Stomach (tissue), 4 donors: ENCODE data around the gene PNPLA3.

Experiments used
- POLR2A ChIP-seq, 4 donors: fragments of 450-650 bp; IDR thresholded peaks; one replicate each; pipeline ENCODE4 v1.6.1; 2016; ENCODE audit warnings: antibody characterized with exemption in 4 of 4, control low read depth in 2 of 4, mild to moderate bottlenecking in 1 of 4, moderate library complexity in 1 of 4
- TF ChIP-seq, protein P1 (sequence below), 7 experiments: fragments of 450-650 bp in 4 of 7; fragments of 200-600 bp in 3 of 7; sonication (generic) in 3 of 7; IDR thresholded peaks; one replicate each; pipeline ENCODE4 v1.5.1; 2016 to 2019; ENCODE audit warnings: antibody characterized with exemption in 7 of 7, control low read depth in 2 of 7, mild to moderate bottlenecking in 1 of 7

DNA sequence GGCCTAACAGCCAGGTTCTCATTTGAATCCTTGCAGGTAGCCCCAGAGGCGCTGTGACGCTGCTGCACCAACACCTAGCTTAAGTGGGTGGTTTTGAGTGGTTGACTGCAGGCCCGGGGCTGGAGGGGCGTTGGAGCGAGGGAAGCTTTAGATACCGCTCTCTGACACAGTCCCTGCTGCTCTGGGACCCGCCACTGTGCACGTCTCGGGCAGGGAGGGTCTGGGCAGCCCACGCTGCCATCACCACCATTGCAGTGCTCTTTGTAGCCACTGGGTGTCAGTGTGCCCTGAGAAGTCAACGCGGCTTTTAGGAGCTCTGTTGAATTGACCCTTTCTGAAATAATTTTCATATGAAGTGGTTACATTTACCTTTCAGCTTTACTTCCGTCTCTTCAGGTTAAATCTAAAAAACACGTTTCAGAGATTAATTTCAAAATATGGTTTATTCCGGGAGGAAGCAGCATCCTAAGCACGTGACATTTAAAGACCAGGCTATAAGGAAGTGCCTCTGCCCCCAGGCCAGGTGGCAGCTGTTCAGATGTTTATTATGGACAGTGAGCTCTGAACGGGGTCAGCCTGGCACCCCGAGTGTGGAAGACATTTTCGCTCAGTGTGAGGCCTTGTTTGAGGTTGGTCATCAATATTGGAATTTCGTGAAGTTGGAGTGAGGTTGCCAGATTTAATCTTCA is 69.6 kb downstream of the PNPLA3 start:
- TF ChIP-seq, protein P1, sequence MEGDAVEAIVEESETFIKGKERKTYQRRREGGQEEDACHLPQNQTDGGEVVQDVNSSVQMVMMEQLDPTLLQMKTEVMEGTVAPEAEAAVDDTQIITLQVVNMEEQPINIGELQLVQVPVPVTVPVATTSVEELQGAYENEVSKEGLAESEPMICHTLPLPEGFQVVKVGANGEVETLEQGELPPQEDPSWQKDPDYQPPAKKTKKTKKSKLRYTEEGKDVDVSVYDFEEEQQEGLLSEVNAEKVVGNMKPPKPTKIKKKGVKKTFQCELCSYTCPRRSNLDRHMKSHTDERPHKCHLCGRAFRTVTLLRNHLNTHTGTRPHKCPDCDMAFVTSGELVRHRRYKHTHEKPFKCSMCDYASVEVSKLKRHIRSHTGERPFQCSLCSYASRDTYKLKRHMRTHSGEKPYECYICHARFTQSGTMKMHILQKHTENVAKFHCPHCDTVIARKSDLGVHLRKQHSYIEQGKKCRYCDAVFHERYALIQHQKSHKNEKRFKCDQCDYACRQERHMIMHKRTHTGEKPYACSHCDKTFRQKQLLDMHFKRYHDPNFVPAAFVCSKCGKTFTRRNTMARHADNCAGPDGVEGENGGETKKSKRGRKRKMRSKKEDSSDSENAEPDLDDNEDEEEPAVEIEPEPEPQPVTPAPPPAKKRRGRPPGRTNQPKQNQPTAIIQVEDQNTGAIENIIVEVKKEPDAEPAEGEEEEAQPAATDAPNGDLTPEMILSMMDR (IDR thresholded peaks at IDR 0.05), result peak in 5 of 7 experiments; percentile 83 to 96 (median 93)
- TF ChIP-seq POLR2A (IDR thresholded peaks at IDR 0.05), result no peak
